GM23248 (cell line): ENCODE results near the gene IPO9.

ENCODE experiments used
- EZH2 ChIP-seq: fragments of 200-600 bp; sonication (generic); IDR thresholded peaks from 2 replicates; pipeline ENCODE4 v1.6.1; 2018; ENCODE audit warnings: antibody characterized with exemption, mild to moderate bottlenecking; ENCODE audit not compliant: insufficient read depth, poor library complexity, severe bottlenecking
- EZH2phosphoT487 ChIP-seq: fragments of 200-600 bp; sonication (generic); IDR thresholded peaks from 2 replicates; pipeline ENCODE4 v1.6.1; 2018; ENCODE audit warnings: antibody characterized with exemption, moderate library complexity, mild to moderate bottlenecking, low read depth; ENCODE audit not compliant: insufficient read depth

DNA sequence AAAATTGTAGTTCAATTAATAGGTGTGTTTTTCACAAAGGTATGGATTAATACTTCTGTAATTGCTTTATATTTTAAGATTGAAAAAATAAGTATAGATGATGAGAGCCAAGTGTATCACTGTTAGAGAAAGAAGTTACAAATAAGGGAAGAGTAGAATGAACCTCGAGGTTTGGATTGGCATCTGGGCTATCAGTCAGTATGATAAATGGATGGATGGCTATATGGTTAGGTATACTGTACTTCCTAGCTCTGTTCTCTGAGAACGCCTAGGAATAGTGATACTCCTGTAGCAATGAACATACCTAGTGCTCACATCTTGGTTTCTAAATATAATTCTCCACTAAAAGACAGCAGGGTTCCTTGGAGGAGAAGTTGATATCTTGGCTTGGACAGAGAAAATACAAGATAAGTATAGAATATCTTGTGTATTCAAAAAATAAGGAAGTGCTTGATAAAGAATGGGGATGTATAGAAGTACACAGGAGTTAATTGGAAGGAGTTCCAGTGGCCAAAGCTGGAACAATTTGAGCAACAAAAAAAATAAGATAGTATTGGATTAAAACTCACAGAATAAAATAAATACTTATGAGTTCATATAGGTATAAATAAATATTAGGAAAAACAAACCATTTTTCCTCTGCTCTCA lies 12.4 kb downstream of the IPO9 start:
- TF ChIP-seq EZH2phosphoT487 (no peak), EZH2 (no peak)
